Activated CD8-positive, alpha-beta T cell treated with anti-CD3 and anti-CD28 coated beads for 36 hours (primary cell): ENCODE measurements around the gene MYL6B. TPM values are rescaled to one million over a fixed set of nuclear protein-coding genes. Genes with fewer than 3 reads are reported as not detected.
A peak's percentile ranks its signal among the peaks of the same experiment; 100 is the strongest.

Experiments
- ATAC-seq: fragments of 200-7000 bp; cut with Tn5 transposase; one replicate; pipeline ENCODE4 v1.10.0; 2021; ENCODE audit warnings: mild to moderate bottlenecking, moderate library complexity
- CTCF ChIA-PET: fragments of 350-600 bp; sonication (Branson Sonifier 250); formaldehyde crosslinking; loops from one replicate; lab custom pipeline; 2021; ENCODE audit warnings: antibody characterized with exemption; lab: Charles Lee
- POLR2A ChIA-PET: fragments of 350-600 bp; sonication (Branson Sonifier 250); formaldehyde crosslinking; loops from one replicate; lab custom pipeline; 2021; ENCODE audit warnings: antibody characterized with exemption; lab: Charles Lee
- DNase-seq: peaks from one replicate; pipeline ENCODE4 v3.0.0-alpha.2; 2020
- H3K27ac Mint-ChIP-seq: one replicate; pipeline ENCODE4 v1.8.0; 2021; ENCODE audit warnings: mild to moderate bottlenecking, mixed read lengths
- H3K27me3 Mint-ChIP-seq: one replicate; pipeline ENCODE4 v1.8.0; 2021; ENCODE audit warnings: mixed read lengths
- H3K36me3 Mint-ChIP-seq: one replicate; pipeline ENCODE4 v1.8.0; 2021; ENCODE audit warnings: low read depth, mixed read lengths
- H3K4me1 Mint-ChIP-seq: one replicate; pipeline ENCODE4 v1.8.0; 2021; ENCODE audit warnings: low read depth, mixed read lengths
- H3K4me3 Mint-ChIP-seq: one replicate; pipeline ENCODE4 v1.8.0; 2021; ENCODE audit warnings: mild to moderate bottlenecking, moderate library complexity, mixed read lengths
- H3K9me3 Mint-ChIP-seq: one replicate; pipeline ENCODE4 v1.8.0; 2021; ENCODE audit warnings: mixed read lengths
- intact Hi-C: fragments of 100-400 bp; cut with micrococcal nuclease; formaldehyde crosslinking; loops from one replicate; pipeline ENCODE4 v1.10.0; 2022
- total RNA-seq, 2 experiments: library from RNA; stranded (reverse); gene quantifications; one replicate each; pipeline ENCODE4 v1.2.3, GENCODE V29; 2021
- TF ChIP-seq, protein P1 (sequence below): fragments of 200-600 bp; IDR thresholded peaks from one replicate; pipeline ENCODE4 v1.8.0; 2022; ENCODE audit warnings: antibody characterized with exemption, mild to moderate bottlenecking

The MYL6B gene
- total RNA-seq, 2 experiments from 2014 or later: 60.3 to 66.9 TPM

DNA sequence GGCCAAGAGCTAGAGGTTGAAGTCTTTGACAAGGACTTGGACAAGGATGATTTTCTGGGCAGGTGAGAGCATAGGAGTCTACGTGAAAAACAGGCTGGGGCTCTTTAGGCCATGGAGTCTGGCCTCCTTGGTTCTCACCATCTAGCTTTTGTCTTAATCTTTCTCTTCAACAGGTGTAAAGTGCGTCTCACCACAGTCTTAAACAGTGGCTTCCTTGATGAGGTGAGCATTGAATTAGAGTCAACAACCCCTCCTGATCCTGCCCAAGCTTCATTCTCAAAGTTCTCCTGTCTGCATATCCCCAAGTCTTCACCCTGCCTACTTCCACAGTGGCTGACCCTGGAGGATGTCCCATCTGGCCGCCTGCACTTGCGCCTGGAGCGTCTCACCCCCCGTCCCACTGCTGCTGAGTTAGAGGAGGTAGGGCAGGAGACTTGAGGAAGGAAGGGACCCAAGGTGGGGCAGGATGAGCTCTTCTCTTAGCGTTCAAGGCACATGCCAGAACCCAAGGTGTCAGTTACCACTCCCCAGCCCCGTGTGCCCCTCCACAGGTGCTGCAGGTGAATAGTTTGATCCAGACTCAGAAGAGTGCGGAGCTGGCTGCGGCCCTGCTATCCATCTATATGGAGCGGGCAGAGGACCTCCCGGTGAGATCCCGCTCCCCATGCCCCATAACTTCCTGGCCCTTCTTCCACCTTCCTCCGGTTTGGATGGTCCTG is 14.4 kb upstream of the MYL6B start:
- intact Hi-C loops: no loop called here
- CTCF ChIA-PET: interaction anchor here (0.7 to 4.1 kb wide), 7 partner anchors 11 to 326 kb away, joined by 3 to 20 read pairs (median 4); partner anchors contain the start of genes ESYT1 and MYL6B
- H3K36me3 Mint-ChIP-seq: peaks cover 81% of the 10 kb centered on the region
- no peak overlapping the region for H3K4me3 Mint-ChIP-seq
- no peak for DNase-seq
- H3K27me3 Mint-ChIP-seq: no peaks in the 10 kb centered on the region
- POLR2A ChIA-PET: interaction anchor here (0.6 to 2.6 kb wide), 12 partner anchors 9 to 196 kb away, joined by 3 to 12 read pairs (median 4); partner anchors contain the start of genes ESYT1, MYL6, MYL6B and PAN2
- peaks cover 59% of the 10 kb centered on the region for H3K4me1 Mint-ChIP-seq
- peak overlapping the region; percentile 71 for H3K27ac Mint-ChIP-seq
- H3K9me3 Mint-ChIP-seq: no peaks in the 10 kb centered on the region
- TF ChIP-seq, protein P1, sequence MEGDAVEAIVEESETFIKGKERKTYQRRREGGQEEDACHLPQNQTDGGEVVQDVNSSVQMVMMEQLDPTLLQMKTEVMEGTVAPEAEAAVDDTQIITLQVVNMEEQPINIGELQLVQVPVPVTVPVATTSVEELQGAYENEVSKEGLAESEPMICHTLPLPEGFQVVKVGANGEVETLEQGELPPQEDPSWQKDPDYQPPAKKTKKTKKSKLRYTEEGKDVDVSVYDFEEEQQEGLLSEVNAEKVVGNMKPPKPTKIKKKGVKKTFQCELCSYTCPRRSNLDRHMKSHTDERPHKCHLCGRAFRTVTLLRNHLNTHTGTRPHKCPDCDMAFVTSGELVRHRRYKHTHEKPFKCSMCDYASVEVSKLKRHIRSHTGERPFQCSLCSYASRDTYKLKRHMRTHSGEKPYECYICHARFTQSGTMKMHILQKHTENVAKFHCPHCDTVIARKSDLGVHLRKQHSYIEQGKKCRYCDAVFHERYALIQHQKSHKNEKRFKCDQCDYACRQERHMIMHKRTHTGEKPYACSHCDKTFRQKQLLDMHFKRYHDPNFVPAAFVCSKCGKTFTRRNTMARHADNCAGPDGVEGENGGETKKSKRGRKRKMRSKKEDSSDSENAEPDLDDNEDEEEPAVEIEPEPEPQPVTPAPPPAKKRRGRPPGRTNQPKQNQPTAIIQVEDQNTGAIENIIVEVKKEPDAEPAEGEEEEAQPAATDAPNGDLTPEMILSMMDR: no peak
- peak; percentile 15 for ATAC-seq

DNA sequence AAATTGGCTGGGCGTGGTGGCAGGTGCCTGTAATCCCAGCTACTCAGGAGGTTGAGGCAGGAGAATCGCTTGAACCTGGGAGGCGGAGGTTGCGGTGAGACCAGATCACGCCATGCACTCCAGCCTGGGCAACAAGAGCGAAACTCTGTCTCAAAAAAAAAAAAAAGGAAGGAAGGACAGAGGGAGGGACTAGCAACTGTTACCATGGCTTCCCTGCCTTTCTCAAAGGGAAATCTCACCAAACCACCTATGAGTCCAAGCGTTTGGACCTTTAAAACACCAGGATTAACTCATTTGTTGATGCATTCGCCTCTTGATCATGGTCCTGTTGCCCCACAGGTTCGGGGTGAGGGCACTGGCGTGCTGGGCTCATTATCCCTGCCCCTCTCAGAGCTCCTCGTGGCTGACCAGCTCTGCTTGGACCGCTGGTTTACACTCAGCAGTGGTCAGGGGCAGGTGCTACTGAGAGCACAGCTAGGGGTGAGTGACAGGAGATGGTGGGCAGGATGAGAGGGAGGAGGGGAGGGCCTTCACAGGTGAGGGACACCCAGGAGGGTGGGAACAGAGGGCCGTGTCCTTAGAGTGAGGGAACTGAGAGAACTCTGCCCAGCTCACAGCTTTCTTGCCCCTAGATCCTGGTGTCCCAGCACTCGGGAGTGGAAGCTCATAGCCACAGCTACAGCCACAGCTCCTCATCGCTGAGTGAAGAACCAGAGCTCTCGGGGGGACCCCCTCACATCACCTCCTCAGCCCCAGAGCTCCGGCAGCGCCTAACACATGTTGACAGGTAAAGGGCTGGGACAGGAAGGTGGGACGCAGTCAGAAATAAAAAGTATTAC is 10.2 kb upstream of the MYL6B start:
- no peak for ATAC-seq
- H3K9me3 Mint-ChIP-seq: no peaks in the 10 kb centered on the region
- CTCF ChIA-PET: interaction anchor here (0.8 to 3.3 kb wide), 7 partner anchors 10 to 103 kb away, joined by 3 to 11 read pairs (median 3); partner anchors contain the start of genes ESYT1, MYL6B and ZC3H10
- H3K4me1 Mint-ChIP-seq: peaks cover 48% of the 10 kb centered on the region
- POLR2A ChIA-PET: interaction anchor here (0.9 to 3.3 kb wide), 4 partner anchors 9 to 13 kb away, joined by 3 to 23 read pairs (median 6); partner anchors contain the start of genes ESYT1 and MYL6B
- H3K27me3 Mint-ChIP-seq: no peaks in the 10 kb centered on the region
- peaks cover 74% of the 10 kb centered on the region for H3K36me3 Mint-ChIP-seq
- intact Hi-C loops: no loop called here
- TF ChIP-seq, protein P1: no peak
- H3K4me3 Mint-ChIP-seq: no peak overlapping the region
- H3K27ac Mint-ChIP-seq: peak overlapping the region; percentile 83
- no peak for DNase-seq

DNA sequence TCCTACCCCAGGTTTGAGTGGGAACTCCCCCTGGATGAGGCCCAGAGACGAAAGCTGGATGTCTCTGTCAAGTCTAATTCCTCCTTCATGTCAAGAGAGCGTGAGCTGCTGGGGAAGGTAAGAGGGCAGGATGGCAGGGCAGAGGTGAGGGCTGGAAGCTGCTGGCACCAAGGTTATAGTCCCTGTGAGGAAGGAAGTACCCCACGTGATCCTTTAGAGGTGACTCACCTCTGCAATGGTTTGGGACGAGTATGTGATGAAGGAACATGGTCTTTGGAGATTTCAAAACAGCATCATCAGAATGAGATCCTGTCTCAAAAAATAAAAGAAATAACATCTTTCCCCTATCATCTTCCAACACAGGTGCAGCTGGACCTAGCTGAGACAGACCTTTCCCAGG is 9.2 kb upstream of the MYL6B start:
- TF ChIP-seq, protein P1: no peak
- peaks cover 64% of the 10 kb centered on the region for H3K36me3 Mint-ChIP-seq
- H3K27me3 Mint-ChIP-seq: no peaks in the 10 kb centered on the region
- peaks cover 38% of the 10 kb centered on the region for H3K4me1 Mint-ChIP-seq
- H3K27ac Mint-ChIP-seq: peak overlapping the region; percentile 83
- no peaks in the 10 kb centered on the region for H3K9me3 Mint-ChIP-seq
- CTCF ChIA-PET: interaction anchor here (0.8 to 3.3 kb wide), 5 partner anchors 9 to 101 kb away, joined by 3 to 11 read pairs (median 3); partner anchors contain the start of genes MYL6B and SMARCC2
- peak; percentile 61 for ATAC-seq
- intact Hi-C loops: no loop called here
- H3K4me3 Mint-ChIP-seq: no peak overlapping the region
- DNase-seq: no peak
- POLR2A ChIA-PET: interaction anchor here (0.7 to 3.3 kb wide), 6 partner anchors 9 to 56 kb away, joined by 3 to 23 read pairs (median 5); partner anchors contain the start of genes ESYT1, MYL6B and ZC3H10

DNA sequence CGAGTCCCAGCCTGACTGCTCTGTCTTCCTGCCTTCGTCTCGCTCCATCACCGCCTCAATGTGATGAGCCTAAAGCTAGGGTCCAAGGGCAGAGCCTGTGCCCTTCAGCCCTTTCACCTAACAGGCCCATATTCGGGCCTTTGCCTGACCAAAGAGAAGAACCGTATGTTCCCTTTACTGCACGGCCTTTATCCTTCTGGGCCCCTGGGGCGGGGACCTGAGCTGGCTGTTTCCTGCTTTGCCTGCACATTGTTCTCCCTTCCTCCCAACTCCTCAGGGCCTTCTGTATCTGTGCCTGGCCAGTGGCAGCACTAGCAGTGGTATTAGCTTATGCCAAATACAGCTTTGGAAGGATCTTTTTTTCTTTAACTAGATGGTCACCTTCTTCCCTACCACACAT is 8.5 kb upstream of the MYL6B start:
- DNase-seq (no peak), ATAC-seq (no peak)
- H3K4me1 Mint-ChIP-seq: peaks cover 32% of the 10 kb centered on the region
- TF ChIP-seq, protein P1: no peak
- CTCF ChIA-PET: interaction anchor here (0.8 to 1.8 kb wide), 4 partner anchors 15 to 45 kb away, joined by 3 to 7 read pairs (median 5); partner anchors contain the start of genes ESYT1 and SMARCC2
- POLR2A ChIA-PET: interaction anchor here (0.7 to 3.3 kb wide), 12 partner anchors 8 to 64 kb away, joined by 3 to 23 read pairs (median 4); partner anchors contain the start of genes ERBB3, ESYT1, MYL6B and ZC3H10
- H3K27ac Mint-ChIP-seq: peak overlapping the region; percentile 83
- intact Hi-C loops: no loop called here
- no peaks in the 10 kb centered on the region for H3K9me3 Mint-ChIP-seq
- peaks cover 57% of the 10 kb centered on the region for H3K36me3 Mint-ChIP-seq
- H3K4me3 Mint-ChIP-seq: no peak overlapping the region
- no peaks in the 10 kb centered on the region for H3K27me3 Mint-ChIP-seq
